Measurements from ENCODE around the gene CBX8. TPM values are rescaled to one million over a fixed set of nuclear protein-coding genes. Genes with fewer than 3 reads are reported as not detected.

The CBX8 gene
- total and polyA plus RNA-seq, 2 of the 13 experiments (the other 11 are each of a cell fraction or from before 2014, with no cell fraction given), result 0.34 to 12.6 TPM

DNA sequence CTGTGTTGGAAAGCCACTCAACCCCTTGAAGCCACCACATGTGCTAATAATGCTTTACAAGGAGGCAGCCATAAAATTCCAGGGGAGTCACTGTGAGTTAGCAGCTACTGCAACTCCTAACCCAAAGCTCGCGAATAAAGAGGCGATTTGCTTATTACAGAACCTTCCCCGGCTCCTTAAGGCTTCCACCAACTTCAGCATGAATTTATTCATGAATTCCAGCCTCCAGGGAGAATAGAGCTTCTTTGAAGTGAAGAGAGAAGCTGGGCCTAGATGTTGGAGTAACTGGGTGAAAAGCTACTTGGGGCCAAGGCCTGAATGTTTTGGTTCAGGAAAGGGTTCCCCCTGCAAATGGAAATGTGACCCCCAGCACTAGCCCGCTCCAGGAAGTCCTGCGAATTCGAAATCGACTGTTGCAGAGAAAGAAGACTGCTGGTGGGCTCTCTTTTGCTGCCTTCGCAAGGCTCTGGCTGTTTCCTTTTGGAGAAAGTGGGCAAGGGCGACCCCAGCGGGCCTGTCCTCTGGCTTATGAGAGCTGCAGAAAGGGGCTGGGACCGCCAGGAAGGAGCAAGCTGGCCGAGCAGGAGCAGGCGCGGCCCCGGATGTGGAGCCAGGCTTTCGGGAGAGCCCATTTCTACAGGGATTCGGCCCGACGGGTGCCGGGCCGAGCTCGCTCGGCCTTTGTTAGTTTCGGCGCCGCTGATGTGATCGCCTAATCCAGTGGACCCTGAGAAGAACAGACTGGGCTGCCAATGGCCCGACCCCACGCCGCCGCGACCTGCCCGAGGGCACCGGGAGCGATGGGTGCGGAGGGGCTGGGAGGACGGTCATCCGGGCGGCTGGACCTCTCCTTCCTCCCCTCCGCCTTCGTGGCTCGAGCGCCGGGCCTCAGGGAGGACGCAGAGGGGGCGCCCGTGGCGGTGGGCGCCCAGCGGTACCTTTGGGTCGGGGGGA is 7.6 kb downstream of the CBX8 start (continued):
- TF ChIP-seq, protein P1, sequence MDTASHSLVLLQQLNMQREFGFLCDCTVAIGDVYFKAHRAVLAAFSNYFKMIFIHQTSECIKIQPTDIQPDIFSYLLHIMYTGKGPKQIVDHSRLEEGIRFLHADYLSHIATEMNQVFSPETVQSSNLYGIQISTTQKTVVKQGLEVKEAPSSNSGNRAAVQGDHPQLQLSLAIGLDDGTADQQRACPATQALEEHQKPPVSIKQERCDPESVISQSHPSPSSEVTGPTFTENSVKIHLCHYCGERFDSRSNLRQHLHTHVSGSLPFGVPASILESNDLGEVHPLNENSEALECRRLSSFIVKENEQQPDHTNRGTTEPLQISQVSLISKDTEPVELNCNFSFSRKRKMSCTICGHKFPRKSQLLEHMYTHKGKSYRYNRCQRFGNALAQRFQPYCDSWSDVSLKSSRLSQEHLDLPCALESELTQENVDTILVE (CRISPR knock-in tag; IDR thresholded peaks at IDR 0.05), result no peak
- TF ChIP-seq CREM (IDR thresholded peaks at IDR 0.05) (no peak), CREM (CRISPR knock-in tag; IDR thresholded peaks at IDR 0.05) (no peak), SRSF1 (optimal IDR thresholded peaks at IDR 0.05; ENCODE audit: low read depth, low read length) (no peak), TGIF2 (CRISPR knock-in tag; IDR thresholded peaks at IDR 0.05) (no peak), FOXJ3 (CRISPR knock-in tag; IDR thresholded peaks at IDR 0.05; ENCODE audit: borderline replicate concordance) (no peak), SUZ12 (IDR thresholded peaks at IDR 0.05; ENCODE audit: low read depth, low read length) (no peak), FOXK2 (IDR thresholded peaks at IDR 0.05) (no peak), GATAD2A (CRISPR knock-in tag; IDR thresholded peaks at IDR 0.05) (no peak), ZNF143 (CRISPR knock-in tag; IDR thresholded peaks at IDR 0.05) (no peak), SP2 (CRISPR knock-in tag; IDR thresholded peaks at IDR 0.05) (no peak), RORA (CRISPR knock-in tag; IDR thresholded peaks at IDR 0.05) (no peak), ZFP41 (CRISPR knock-in tag; IDR thresholded peaks at IDR 0.05; ENCODE audit: borderline replicate concordance) (no peak), YEATS4 (CRISPR knock-in tag; IDR thresholded peaks at IDR 0.05; ENCODE audit: borderline replicate concordance) (no peak), ZNF777 (CRISPR knock-in tag; IDR thresholded peaks at IDR 0.05) (no peak), NCOA5 (CRISPR knock-in tag; IDR thresholded peaks at IDR 0.05) (no peak), HNRNPK (IDR thresholded peaks at IDR 0.05; ENCODE audit: low read depth, low read length, poor library complexity, severe bottlenecking) (no peak), SRF (IDR thresholded peaks at IDR 0.05; ENCODE audit: low read depth, low read length) (no peak), ZNF180 (CRISPR knock-in tag; IDR thresholded peaks at IDR 0.05; ENCODE audit: borderline replicate concordance, low read depth) (no peak), NFIC (IDR thresholded peaks at IDR 0.05; ENCODE audit: low read length) (no peak), ZFP37 (CRISPR knock-in tag; IDR thresholded peaks at IDR 0.05; ENCODE audit: borderline replicate concordance) (no peak), PRMT3 (CRISPR knock-in tag; IDR thresholded peaks at IDR 0.05; ENCODE audit: borderline replicate concordance, low read depth) (no peak), HCFC1 (IDR thresholded peaks at IDR 0.05; ENCODE audit: low read depth, low read length) (no peak), SNRNP70 (IDR thresholded peaks at IDR 0.05; ENCODE audit: low read depth, low read length) (no peak), KDM4B (CRISPR knock-in tag; IDR thresholded peaks at IDR 0.05) (no peak), ATF7-NPFF (CRISPR knock-in tag; IDR thresholded peaks at IDR 0.05; ENCODE audit: low read depth) (no peak)
- TF ChIP-seq, protein P2, sequence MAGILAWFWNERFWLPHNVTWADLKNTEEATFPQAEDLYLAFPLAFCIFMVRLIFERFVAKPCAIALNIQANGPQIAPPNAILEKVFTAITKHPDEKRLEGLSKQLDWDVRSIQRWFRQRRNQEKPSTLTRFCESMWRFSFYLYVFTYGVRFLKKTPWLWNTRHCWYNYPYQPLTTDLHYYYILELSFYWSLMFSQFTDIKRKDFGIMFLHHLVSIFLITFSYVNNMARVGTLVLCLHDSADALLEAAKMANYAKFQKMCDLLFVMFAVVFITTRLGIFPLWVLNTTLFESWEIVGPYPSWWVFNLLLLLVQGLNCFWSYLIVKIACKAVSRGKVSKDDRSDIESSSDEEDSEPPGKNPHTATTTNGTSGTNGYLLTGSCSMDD (CRISPR knock-in tag; IDR thresholded peaks at IDR 0.05), result no peak
- TF ChIP-seq, protein P3, sequence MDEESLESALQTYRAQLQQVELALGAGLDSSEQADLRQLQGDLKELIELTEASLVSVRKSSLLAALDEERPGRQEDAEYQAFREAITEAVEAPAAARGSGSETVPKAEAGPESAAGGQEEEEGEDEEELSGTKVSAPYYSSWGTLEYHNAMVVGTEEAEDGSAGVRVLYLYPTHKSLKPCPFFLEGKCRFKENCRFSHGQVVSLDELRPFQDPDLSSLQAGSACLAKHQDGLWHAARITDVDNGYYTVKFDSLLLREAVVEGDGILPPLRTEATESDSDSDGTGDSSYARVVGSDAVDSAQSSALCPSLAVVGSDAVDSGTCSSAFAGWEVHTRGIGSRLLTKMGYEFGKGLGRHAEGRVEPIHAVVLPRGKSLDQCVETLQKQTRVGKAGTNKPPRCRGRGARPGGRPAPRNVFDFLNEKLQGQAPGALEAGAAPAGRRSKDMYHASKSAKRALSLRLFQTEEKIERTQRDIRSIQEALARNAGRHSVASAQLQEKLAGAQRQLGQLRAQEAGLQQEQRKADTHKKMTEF (CRISPR knock-in tag; IDR thresholded peaks at IDR 0.05), result no peak
- TF ChIP-seq, protein P4, sequence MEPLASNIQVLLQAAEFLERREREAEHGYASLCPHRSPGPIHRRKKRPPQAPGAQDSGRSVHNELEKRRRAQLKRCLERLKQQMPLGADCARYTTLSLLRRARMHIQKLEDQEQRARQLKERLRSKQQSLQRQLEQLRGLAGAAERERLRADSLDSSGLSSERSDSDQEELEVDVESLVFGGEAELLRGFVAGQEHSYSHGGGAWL (CRISPR knock-in tag; IDR thresholded peaks at IDR 0.05), result no peak

Measured in HepG2 (cell line).